Tracheal epithelial cell (primary cell): ENCODE results near the gene BROX. TPM values are rescaled to one million over a fixed set of nuclear protein-coding genes. Genes with fewer than 3 reads are reported as not detected.

Source experiments
- total RNA-seq: library from RNA; depleted of rRNA; stranded (reverse); fragments of >200 nt; gene quantifications from 2 replicates; pipeline ENCODE4 v1.2.1, GENCODE V29; 2014

The BROX gene, protein sequence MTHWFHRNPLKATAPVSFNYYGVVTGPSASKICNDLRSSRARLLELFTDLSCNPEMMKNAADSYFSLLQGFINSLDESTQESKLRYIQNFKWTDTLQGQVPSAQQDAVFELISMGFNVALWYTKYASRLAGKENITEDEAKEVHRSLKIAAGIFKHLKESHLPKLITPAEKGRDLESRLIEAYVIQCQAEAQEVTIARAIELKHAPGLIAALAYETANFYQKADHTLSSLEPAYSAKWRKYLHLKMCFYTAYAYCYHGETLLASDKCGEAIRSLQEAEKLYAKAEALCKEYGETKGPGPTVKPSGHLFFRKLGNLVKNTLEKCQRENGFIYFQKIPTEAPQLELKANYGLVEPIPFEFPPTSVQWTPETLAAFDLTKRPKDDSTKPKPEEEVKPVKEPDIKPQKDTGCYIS
- total RNA-seq: 36.6 and 56.9 TPM in 2 replicates

DNA sequence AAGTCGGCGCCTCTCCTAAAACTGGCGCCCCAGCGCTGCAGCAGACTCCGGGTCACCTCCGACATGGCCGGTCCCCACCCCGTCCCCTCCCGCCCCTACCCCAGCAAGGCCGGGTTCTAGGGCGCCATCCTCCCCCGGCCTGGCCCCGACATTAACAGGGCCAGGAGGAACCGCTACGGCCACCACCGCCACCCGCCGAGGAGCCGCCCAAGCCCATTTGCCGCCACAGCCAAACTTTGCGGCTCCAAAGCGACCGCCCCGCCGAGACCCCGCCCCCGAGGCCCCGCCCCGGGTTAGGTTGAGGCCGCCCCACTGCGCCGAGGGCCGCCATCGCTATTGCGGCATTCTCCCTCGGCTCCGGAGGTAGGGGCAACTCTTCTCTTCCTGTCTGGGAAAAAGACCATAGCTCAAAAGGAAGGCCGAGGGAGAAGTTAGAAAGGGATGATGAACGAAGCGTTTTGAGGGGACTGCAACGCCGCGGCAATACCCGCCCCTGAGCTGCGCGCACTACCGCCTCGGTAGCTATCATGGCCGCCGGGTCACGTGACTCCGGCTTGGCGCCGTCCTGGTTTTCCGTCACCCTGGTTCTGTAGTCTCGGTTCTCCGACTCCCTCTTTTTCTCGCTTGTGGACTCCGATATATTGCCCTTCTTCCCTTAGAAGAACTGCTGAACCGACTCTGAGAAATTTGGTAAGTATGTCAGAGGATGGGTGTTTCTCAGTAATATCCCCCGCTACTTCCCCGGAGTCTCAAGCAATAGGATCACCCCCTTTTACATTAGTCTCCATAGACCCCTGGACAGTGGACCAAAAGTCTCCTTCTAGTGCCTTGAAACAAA, at the start of gene BROX, which contains the start of gene AIDA:
Gene BROX (plus strand): TSS at position 312 of the 838 bp plus-strand sequence. CDS start 3,136 bp downstream, outside the sequence.
Gene AIDA (minus strand): TSS at position 239 of the 838 bp plus-strand sequence. CDS start 174 bp downstream, at position 65.

DNA sequence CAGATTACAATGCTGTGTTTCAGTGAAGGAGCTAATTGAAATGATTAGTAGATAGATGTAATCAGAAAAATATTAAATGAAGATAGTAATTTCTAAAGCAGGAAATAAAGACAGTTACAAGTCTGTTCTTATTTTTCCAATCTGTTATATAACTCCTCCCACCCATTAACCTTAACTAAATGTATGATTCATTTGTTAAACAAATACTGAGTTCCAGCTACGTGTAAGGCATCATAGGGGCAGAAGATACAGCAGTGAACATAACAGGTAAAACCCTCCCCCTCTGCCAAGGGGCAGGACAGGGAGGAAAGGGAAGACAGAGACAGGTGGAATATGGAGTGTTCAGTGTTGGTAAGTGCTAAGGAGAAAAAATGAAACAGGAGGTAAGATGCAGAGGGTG, 24.6 kb downstream of the BROX start, which contains the start of gene FAM177B:
Gene FAM177B (plus strand): TSS at position 231 of the 400 bp plus-strand sequence. CDS start 9,344 bp downstream, outside the sequence.

Other genes with a start within 250 kb of the BROX start
- under 0.01 TPM in 1 of 2 replicates, not detected in the other for gene HHIPL2, start 164.5 kb upstream of the BROX start, total RNA-seq
- gene TAF1A, start 122.6 kb upstream of the BROX start, total RNA-seq: 7.2 and 8.2 TPM in 2 replicates
- gene MIA3, start 94.5 kb upstream of the BROX start, total RNA-seq: 19.3 and 21.3 TPM in 2 replicates
- gene AIDA, start 73 bp upstream of the BROX start, total RNA-seq: 29.4 and 32.2 TPM in 2 replicates
- gene FAM177B, start 24.6 kb downstream of the BROX start, total RNA-seq: 0.21 TPM in 1 of 2 replicates, not detected in the other
- gene DISP1, start 102.5 kb downstream of the BROX start, total RNA-seq: 0.72 and 1.5 TPM in 2 replicates